WTC11 (cell line): Measurements from ENCODE around the gene PTPRH. TPM values are rescaled to one million over a fixed set of nuclear protein-coding genes. Genes with fewer than 3 reads are reported as not detected.

Source experiments
- ATAC-seq: fragments of 200-7000 bp; cut with Tn5 transposase; 2 replicates; pipeline ENCODE4 v1.10.0; 2021; ENCODE audit warnings: mild to moderate bottlenecking, moderate library complexity
- CTCF ChIA-PET: fragments of 300-600 bp; sonication (Branson Sonifier 250); formaldehyde crosslinking; loops from one replicate; lab custom pipeline; 2021; ENCODE audit warnings: antibody characterized with exemption; lab: Charles Lee
- POLR2A ChIA-PET: fragments of 350-600 bp; sonication (Branson Sonifier 250); formaldehyde crosslinking; loops from one replicate; lab custom pipeline; 2021; ENCODE audit warnings: antibody characterized with exemption; lab: Charles Lee
- DNase-seq: peaks from one replicate; pipeline ENCODE4 v3.0.0; 2021; ENCODE audit warnings: low spot score
- H3K27ac Mint-ChIP-seq: 2 replicates; pipeline ENCODE4 v1.8.0; 2021; ENCODE audit warnings: mixed read lengths
- H3K27me3 Mint-ChIP-seq: 2 replicates; pipeline ENCODE4 v1.8.0; 2021; ENCODE audit warnings: low read depth, mild to moderate bottlenecking, moderate library complexity, mixed read lengths
- H3K36me3 Mint-ChIP-seq: 2 replicates; pipeline ENCODE4 v1.8.0; 2021; ENCODE audit warnings: mixed read lengths
- H3K4me1 Mint-ChIP-seq: 2 replicates; pipeline ENCODE4 v1.8.0; 2022; ENCODE audit warnings: mixed read lengths
- H3K4me3 Mint-ChIP-seq: 2 replicates; pipeline ENCODE4 v1.8.0; 2021; ENCODE audit warnings: mild to moderate bottlenecking, moderate library complexity, mixed read lengths
- H3K9me3 Mint-ChIP-seq: 2 replicates; pipeline ENCODE4 v1.8.0; 2021; ENCODE audit warnings: mixed read lengths
- ATF3 ChIP-seq: sonication (generic); formaldehyde crosslinking; conservative IDR thresholded peaks from 2 replicates; pipeline ENCODE4 v1.8.1; 2022; ENCODE audit warnings: mild to moderate bottlenecking, missing genetic modification reagents
- CREB1 ChIP-seq: sonication (generic); formaldehyde crosslinking; IDR thresholded peaks from 2 replicates; pipeline ENCODE4 v1.8.0; 2023; ENCODE audit warnings: mild to moderate bottlenecking, missing genetic modification reagents
- E2F1 ChIP-seq: sonication (generic); formaldehyde crosslinking; IDR thresholded peaks from 2 replicates; pipeline ENCODE4 v1.8.0; 2022; ENCODE audit warnings: mild to moderate bottlenecking, missing genetic modification reagents
- E2F4 ChIP-seq: sonication (generic); formaldehyde crosslinking; IDR thresholded peaks from 2 replicates; pipeline ENCODE4 v1.8.1; 2022; ENCODE audit warnings: low read depth, mild to moderate bottlenecking, moderate library complexity, missing genetic modification reagents, borderline replicate concordance
- E2F5 ChIP-seq: sonication (generic); formaldehyde crosslinking; IDR thresholded peaks from 2 replicates; pipeline ENCODE4 v1.8.1; 2022; ENCODE audit warnings: mild to moderate bottlenecking, moderate library complexity, missing genetic modification reagents
- ELF4 ChIP-seq: sonication (generic); formaldehyde crosslinking; IDR thresholded peaks from 2 replicates; pipeline ENCODE4 v1.8.1; 2022; ENCODE audit warnings: low read depth, mild to moderate bottlenecking, moderate library complexity, missing genetic modification reagents
- FOXP1 ChIP-seq: sonication (generic); formaldehyde crosslinking; IDR thresholded peaks from 2 replicates; pipeline ENCODE4 v1.8.0; 2022; ENCODE audit warnings: missing genetic modification reagents, mild to moderate bottlenecking, moderate library complexity, borderline replicate concordance
- FOXP4 ChIP-seq: sonication (generic); formaldehyde crosslinking; IDR thresholded peaks from 2 replicates; pipeline ENCODE4 v1.8.0; 2022; ENCODE audit warnings: mild to moderate bottlenecking, missing genetic modification reagents
- IRF2 ChIP-seq: sonication (generic); formaldehyde crosslinking; IDR thresholded peaks from 2 replicates; pipeline ENCODE4 v1.8.0; 2022; ENCODE audit warnings: low read depth, missing genetic modification reagents, borderline replicate concordance
- MAX ChIP-seq: sonication (generic); formaldehyde crosslinking; IDR thresholded peaks from 2 replicates; pipeline ENCODE4 v1.8.0; 2022; ENCODE audit warnings: mild to moderate bottlenecking, missing genetic modification reagents
- OVOL2 ChIP-seq: fragments of 250-450 bp; sonication (Bioruptor Pico); IDR thresholded peaks from 2 replicates; pipeline ENCODE4 v1.9.0; 2021; ENCODE audit warnings: mild to moderate bottlenecking, borderline replicate concordance
- PRDM15 ChIP-seq: sonication (generic); formaldehyde crosslinking; IDR thresholded peaks from 2 replicates; pipeline ENCODE4 v1.8.0; 2022; ENCODE audit warnings: missing genetic modification reagents
- PREB ChIP-seq: sonication (generic); formaldehyde crosslinking; IDR thresholded peaks from 2 replicates; pipeline ENCODE4 v1.8.1; 2022; ENCODE audit warnings: mild to moderate bottlenecking, missing genetic modification reagents, moderate library complexity, borderline replicate concordance
- RORB ChIP-seq: fragments of 250-450 bp; sonication (Bioruptor Pico); IDR thresholded peaks from 2 replicates; pipeline ENCODE4 v1.9.0; 2021; ENCODE audit warnings: mild to moderate bottlenecking
- STAT6 ChIP-seq: sonication (generic); formaldehyde crosslinking; conservative IDR thresholded peaks from 2 replicates; pipeline ENCODE4 v1.8.1; 2023; ENCODE audit warnings: mild to moderate bottlenecking, low read depth, missing genetic modification reagents, moderate library complexity
- TEAD4 ChIP-seq: sonication (generic); formaldehyde crosslinking; IDR thresholded peaks from 2 replicates; pipeline ENCODE4 v1.8.0; 2022; ENCODE audit warnings: mild to moderate bottlenecking, missing genetic modification reagents
- ZBTB43 ChIP-seq: sonication (generic); formaldehyde crosslinking; IDR thresholded peaks from 2 replicates; pipeline ENCODE4 v1.8.1; 2023; ENCODE audit warnings: mild to moderate bottlenecking, missing genetic modification reagents
- ZNF396 ChIP-seq: fragments of 250-450 bp; sonication (Bioruptor Pico); IDR thresholded peaks from 2 replicates; pipeline ENCODE4 v1.8.0; 2021; ENCODE audit warnings: mild to moderate bottlenecking, moderate library complexity, borderline replicate concordance
- ZNF671 ChIP-seq: fragments of 250-450 bp; sonication (Bioruptor Pico); IDR thresholded peaks from 2 replicates; pipeline ENCODE4 v1.8.0; 2021; ENCODE audit warnings: mild to moderate bottlenecking
- total RNA-seq: library from RNA; stranded (reverse); gene quantifications from 3 replicates; pipeline ENCODE4 v1.2.3, GENCODE V29; 2021

The PTPRH gene
- total RNA-seq, 1 experiment from 2014 or later, result 0.63 TPM

GRCh38 chr19:55212447-55212846 is 3.1 kb upstream of the PTPRH start (continued):
- TF ChIP-seq E2F1 (CRISPR knock-in tag) (no peak), FOXP1 (no peak), STAT6 (CRISPR knock-in tag) (no peak), CREB1 (CRISPR knock-in tag) (no peak), ELF4 (CRISPR knock-in tag) (no peak), MAX (CRISPR knock-in tag) (no peak), RORB (CRISPR knock-in tag) (no peak), FOXP4 (no peak)

GRCh38 chr19:55209693-55210472 is 582 bp upstream of the PTPRH start:
- Mint-ChIP-seq H3K27me3 (peaks cover 56% of the 10 kb centered on the region), H3K9me3 (peaks cover 31% of the 10 kb centered on the region), H3K4me3 (no peak overlapping the region), H3K36me3 (peaks cover 6% of the 10 kb centered on the region), H3K4me1 (peaks cover 8% of the 10 kb centered on the region), H3K27ac (no peak overlapping the region)
- ChIA-PET POLR2A (no interaction called here), CTCF (interaction anchor here (0.6 to 1.1 kb wide), 3 partner anchors 67 to 208 kb away, joined by 3 to 5 read pairs (median 4); no protein-coding TSS in a partner anchor)
- ATAC-seq, result no peak
- no peak for DNase-seq
- TF ChIP-seq PRDM15 (no peak), ZNF396 (CRISPR knock-in tag) (no peak), ATF3 (CRISPR knock-in tag) (no peak), IRF2 (CRISPR knock-in tag) (no peak), OVOL2 (no peak), TEAD4 (CRISPR knock-in tag) (no peak), ZNF671 (CRISPR knock-in tag) (no peak), E2F4 (CRISPR knock-in tag) (no peak), PREB (CRISPR knock-in tag) (no peak), E2F5 (CRISPR knock-in tag) (no peak), ZBTB43 (no peak), ELF4 (CRISPR knock-in tag) (no peak)
